Measurements from ENCODE around the gene DUSP16. TPM values are rescaled to one million over a fixed set of nuclear protein-coding genes. Genes with fewer than 3 reads are reported as not detected.
"Not testable (repeated sequence)": the region's sequence is repeated elsewhere in the genome, so short reads cannot be mapped to it uniquely, and the experiment has no call there.

Gene DUSP16
- total RNA-seq, 2 experiments from 2014 or later: 32.2 to 38.1 TPM

DNA sequence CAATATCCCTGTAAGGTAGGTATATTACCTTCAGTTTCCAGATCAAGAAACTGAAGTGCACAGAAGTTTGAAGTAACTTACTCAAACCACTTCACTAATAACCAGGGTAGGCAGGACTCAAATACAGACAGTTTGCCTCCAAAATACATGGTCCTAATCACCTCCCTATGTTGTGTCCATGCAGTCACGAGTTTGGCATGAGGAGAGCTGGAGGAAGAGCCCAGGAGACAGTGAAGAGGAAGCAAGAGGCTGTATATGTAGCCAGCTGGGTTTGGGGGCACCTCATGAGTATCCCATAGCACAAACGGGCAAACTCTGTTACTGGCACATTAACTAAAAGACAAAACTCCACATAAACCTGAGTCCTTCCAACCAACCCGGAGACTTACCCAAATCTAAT is 79.2 kb downstream of the DUSP16 start:
- POLR2A ChIA-PET: interaction anchor here (1.0 kb wide), 2 partner anchors 41 to 233 kb away, joined by 3 read pairs; no protein-coding TSS in a partner anchor
- Mint-ChIP-seq H3K27me3 (no peaks in the 10 kb centered on the region), H3K36me3 (peaks cover 34% of the 10 kb centered on the region), H3K4me3 (peak overlapping the region; percentile 14), H3K27ac (peak overlapping the region; percentile 56), H3K9me3 (no peaks in the 10 kb centered on the region), H3K4me1 (peaks cover 30% of the 10 kb centered on the region)
- no peak for DNase-seq
- ATAC-seq (ENCODE audit: low read depth): no peak

DNA sequence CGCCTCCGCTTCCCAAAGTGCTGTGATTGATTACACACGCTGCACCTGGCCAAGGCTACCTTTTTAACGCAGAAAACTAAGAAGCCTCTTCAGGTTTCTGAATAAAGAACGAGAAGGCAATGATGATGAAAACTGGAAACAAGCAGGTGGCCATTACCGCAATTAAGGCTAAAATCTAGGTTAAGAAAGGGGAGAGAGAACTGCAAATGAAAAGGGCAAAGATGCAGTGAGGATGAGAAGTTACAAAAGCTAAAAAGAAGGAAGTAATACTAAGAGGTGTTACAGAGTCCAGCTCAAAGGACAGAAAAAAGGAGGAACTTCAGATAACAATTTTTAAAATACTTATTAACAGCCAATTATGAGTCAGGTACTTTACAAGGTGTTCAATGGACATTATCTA is 79.7 kb downstream of the DUSP16 start:
- POLR2A ChIA-PET: interaction anchor here (1.0 kb wide), 2 partner anchors 78 to 233 kb away, joined by 3 read pairs; no protein-coding TSS in a partner anchor
- H3K4me1 Mint-ChIP-seq: peaks cover 30% of the 10 kb centered on the region
- H3K36me3 Mint-ChIP-seq: peaks cover 32% of the 10 kb centered on the region
- H3K4me3 Mint-ChIP-seq: peak overlapping the region; percentile 85
- H3K27ac Mint-ChIP-seq: peak overlapping the region; percentile 99
- DNase-seq: no peak
- no peak for ATAC-seq (ENCODE audit: low read depth)
- no peaks in the 10 kb centered on the region for H3K27me3 Mint-ChIP-seq
- H3K9me3 Mint-ChIP-seq: no peaks in the 10 kb centered on the region

GRCh38 chr12:12482150-12482761 is 80.4 kb downstream of the DUSP16 start:
- Mint-ChIP-seq H3K27ac (peak overlapping the region; percentile 99), H3K27me3 (no peaks in the 10 kb centered on the region), H3K36me3 (peaks cover 39% of the 10 kb centered on the region), H3K4me3 (peak overlapping the region; percentile 85), H3K9me3 (no peaks in the 10 kb centered on the region), H3K4me1 (peaks cover 25% of the 10 kb centered on the region)
- ATAC-seq (ENCODE audit: low read depth) (peak; percentile 69), DNase-seq (no peak)
- POLR2A ChIA-PET: interaction anchor here (0.7 to 1.5 kb wide), 6 partner anchors 9 to 234 kb away, joined by 3 to 7 read pairs (median 3); no protein-coding TSS in a partner anchor

- Mint-ChIP-seq H3K36me3 (peaks cover 44% of the 10 kb centered on the region), H3K27ac (peak overlapping the region; percentile 99), H3K27me3 (no peaks in the 10 kb centered on the region), H3K9me3 (no peaks in the 10 kb centered on the region), H3K4me1 (peaks cover 25% of the 10 kb centered on the region), H3K4me3 (peak overlapping the region; percentile 85)
- no peak for DNase-seq
- peak; percentile 73 for ATAC-seq (ENCODE audit: low read depth)
- POLR2A ChIA-PET: interaction anchor here (0.7 to 1.5 kb wide), 6 partner anchors 8 to 234 kb away, joined by 3 to 7 read pairs (median 4); no protein-coding TSS in a partner anchor
These were observed 81.0 kb downstream of the DUSP16 start for GRCh38 chr12:12481631-12482030.

DNA sequence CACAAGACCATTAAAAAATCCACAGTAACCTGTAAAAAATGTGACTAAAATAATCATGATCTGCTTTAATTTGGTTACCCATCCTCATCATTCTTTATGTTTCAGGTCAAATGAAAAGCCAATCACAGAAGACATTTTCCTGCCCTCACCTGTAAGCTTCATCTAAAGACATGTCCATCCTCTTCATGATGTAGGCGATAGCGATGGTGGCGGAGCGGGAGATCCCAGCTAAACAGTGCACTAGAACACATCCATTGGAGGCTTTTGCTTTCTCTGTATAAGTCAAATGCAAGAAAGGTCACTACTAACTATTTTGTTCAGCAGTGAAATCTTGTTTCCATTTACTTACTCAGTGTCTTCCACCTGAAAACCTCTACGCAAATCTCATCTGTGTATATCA is 82.6 kb downstream of the DUSP16 start:
- no peaks in the 10 kb centered on the region for H3K27me3 Mint-ChIP-seq
- POLR2A ChIA-PET: no interaction called here
- H3K9me3 Mint-ChIP-seq: no peaks in the 10 kb centered on the region
- no peak overlapping the region for H3K27ac Mint-ChIP-seq
- DNase-seq (no peak), ATAC-seq (ENCODE audit: low read depth) (no peak)
- peaks cover 29% of the 10 kb centered on the region for H3K4me1 Mint-ChIP-seq
- peaks cover 42% of the 10 kb centered on the region for H3K36me3 Mint-ChIP-seq
- no peak overlapping the region for H3K4me3 Mint-ChIP-seq

- ATAC-seq (ENCODE audit: low read depth) (no peak), DNase-seq (no peak)
- Mint-ChIP-seq H3K27ac (no peak overlapping the region), H3K9me3 (no peaks in the 10 kb centered on the region), H3K27me3 (no peaks in the 10 kb centered on the region), H3K4me3 (no peak overlapping the region), H3K4me1 (peaks cover 31% of the 10 kb centered on the region), H3K36me3 (peaks cover 45% of the 10 kb centered on the region)
- POLR2A ChIA-PET: interaction anchor here (1.4 to 4.0 kb wide), 2 partner anchors 11 to 121 kb away, joined by 4 to 15 read pairs; partner anchors contain the start of gene BORCS5
These were observed 85.2 kb downstream of the DUSP16 start for GRCh38 chr12:12477532-12477890.

DNA sequence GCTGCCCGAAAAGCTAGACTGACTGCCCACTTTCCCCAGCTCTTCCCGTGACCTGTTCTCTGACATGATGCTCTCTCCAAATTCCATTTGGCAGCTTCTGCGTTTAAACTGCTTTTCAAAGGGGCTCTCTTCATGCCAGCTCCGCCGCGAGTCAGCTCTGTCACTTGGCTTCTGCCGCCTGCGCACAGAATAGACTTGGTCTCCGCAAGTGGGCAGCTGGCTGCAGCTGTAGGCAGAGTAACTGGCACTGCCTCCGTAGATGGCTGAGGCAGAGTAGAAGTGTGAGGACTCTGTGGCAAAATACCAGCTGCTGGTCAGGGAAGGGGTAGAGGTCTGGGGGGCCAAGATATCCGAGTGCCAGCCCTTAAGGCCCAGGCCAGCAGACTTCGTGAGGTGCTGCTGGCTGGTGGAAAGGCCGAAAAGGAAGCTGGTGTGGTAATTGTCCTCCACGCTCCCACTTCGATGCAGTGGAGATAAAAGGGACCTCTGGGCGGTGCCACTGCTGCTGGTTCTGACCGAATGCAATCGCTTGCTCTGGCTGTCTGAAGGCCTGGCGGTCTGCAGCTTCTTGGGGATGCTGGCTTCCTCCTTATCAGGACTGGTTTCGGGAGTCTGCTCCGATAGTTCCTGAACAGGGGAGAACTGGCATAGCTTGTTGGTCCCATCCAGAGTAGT is 85.7 kb downstream of the DUSP16 start:
- POLR2A ChIA-PET: interaction anchor here (0.5 to 4.0 kb wide), 5 partner anchors 11 to 249 kb away, joined by 3 to 15 read pairs (median 4); partner anchors contain the start of gene BORCS5
- Mint-ChIP-seq H3K27ac (no peak overlapping the region), H3K4me1 (peaks cover 26% of the 10 kb centered on the region), H3K27me3 (no peaks in the 10 kb centered on the region), H3K9me3 (no peaks in the 10 kb centered on the region), H3K4me3 (no peak overlapping the region), H3K36me3 (peaks cover 43% of the 10 kb centered on the region)
- DNase-seq: no peak
- ATAC-seq (ENCODE audit: low read depth): no peak

DNA sequence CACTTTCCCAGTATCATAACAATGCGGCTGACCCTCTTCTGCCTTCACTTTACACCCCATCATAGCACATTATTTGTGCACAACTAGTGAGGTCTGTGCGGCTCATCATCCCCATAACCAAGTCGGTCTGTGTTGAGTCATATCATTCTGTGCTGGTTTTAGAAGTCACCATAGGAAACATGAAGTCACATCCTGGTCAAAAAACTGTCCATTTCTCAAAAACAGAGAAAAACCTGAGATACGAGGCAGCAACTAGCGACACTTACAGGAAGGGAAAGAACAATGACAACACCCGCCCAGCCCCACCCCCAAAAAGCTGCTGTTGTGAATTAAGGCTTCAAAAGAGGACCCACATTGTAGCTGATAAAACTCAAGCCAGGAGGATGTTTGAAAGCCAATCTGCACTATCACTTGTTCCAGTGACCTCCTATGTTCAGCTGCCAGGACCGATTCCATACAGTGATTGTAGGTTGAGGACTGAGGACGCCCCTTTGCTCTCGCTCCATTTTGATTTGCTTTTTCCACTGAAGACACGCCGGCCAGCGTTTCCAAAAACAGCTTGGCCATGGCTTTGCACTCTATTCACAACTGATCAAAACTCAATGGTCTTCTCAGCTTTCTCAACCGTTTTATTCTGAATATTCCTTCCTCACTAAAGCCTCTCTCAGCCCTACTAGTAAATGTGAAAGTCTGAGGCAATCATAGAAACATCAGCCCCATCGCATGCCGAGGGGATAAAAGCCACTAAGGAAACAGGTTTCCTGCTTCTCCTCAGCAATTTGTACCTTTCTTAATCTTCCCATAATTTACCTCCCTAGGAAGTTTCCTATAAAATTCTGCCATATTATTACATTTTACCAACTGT is 87.5 kb downstream of the DUSP16 start:
- Mint-ChIP-seq H3K36me3 (peaks cover 60% of the 10 kb centered on the region), H3K4me3 (peak overlapping the region; percentile 52), H3K27ac (peak overlapping the region; percentile 85), H3K4me1 (peaks cover 30% of the 10 kb centered on the region), H3K27me3 (no peaks in the 10 kb centered on the region), H3K9me3 (no peaks in the 10 kb centered on the region)
- POLR2A ChIA-PET: interaction anchor here (1.2 to 4.0 kb wide), 8 partner anchors 9 to 261 kb away, joined by 3 to 15 read pairs (median 8); partner anchors contain the start of gene DUSP16
- DNase-seq (no peak), ATAC-seq (ENCODE audit: low read depth) (peak; percentile 92)

- DNase-seq: no peak
- H3K4me3 Mint-ChIP-seq: peak overlapping the region; percentile 52
- H3K9me3 Mint-ChIP-seq: peaks cover 1% of the 10 kb centered on the region
- H3K27ac Mint-ChIP-seq: peak overlapping the region; percentile 85
- POLR2A ChIA-PET: interaction anchor here (1.2 to 4.0 kb wide), 8 partner anchors 8 to 262 kb away, joined by 3 to 15 read pairs (median 8); partner anchors contain the start of gene DUSP16
- no peaks in the 10 kb centered on the region for H3K27me3 Mint-ChIP-seq
- peaks cover 59% of the 10 kb centered on the region for H3K36me3 Mint-ChIP-seq
- peak; percentile 49 for ATAC-seq (ENCODE audit: low read depth)
- H3K4me1 Mint-ChIP-seq: peaks cover 28% of the 10 kb centered on the region
These were observed 88.2 kb downstream of the DUSP16 start for GRCh38 chr12:12474471-12474928.

DNA sequence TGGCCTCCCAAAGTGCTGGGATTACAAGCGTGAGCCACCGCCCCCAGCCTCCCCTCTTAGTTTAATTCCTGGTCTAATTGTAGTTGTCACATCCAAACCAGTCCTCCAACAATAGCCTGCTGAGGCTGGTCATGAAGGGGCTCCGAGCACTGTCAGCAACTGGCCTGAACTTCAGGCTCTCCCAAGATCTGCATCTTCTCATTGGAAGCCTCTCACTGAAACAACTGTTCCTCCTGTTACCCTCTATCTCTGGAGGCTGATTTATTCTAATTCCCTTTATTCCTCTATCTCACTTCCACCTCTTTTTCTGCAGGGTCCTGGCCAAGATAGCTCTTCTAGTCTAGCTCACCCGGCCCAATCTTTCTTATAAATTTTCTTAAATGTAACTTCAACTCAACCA is 89.4 kb downstream of the DUSP16 start:
- no peaks in the 10 kb centered on the region for H3K27me3 Mint-ChIP-seq
- ATAC-seq (ENCODE audit: low read depth) (no peak), DNase-seq (no peak)
- no peak overlapping the region for H3K4me3 Mint-ChIP-seq
- peaks cover 1% of the 10 kb centered on the region for H3K9me3 Mint-ChIP-seq
- POLR2A ChIA-PET: interaction anchor here (1.1 to 4.0 kb wide), 4 partner anchors 7 to 96 kb away, joined by 3 to 15 read pairs (median 10); partner anchors contain the start of gene DUSP16
- peaks cover 34% of the 10 kb centered on the region for H3K4me1 Mint-ChIP-seq
- H3K36me3 Mint-ChIP-seq: peaks cover 60% of the 10 kb centered on the region
- peak overlapping the region; percentile 0 for H3K27ac Mint-ChIP-seq

DNA sequence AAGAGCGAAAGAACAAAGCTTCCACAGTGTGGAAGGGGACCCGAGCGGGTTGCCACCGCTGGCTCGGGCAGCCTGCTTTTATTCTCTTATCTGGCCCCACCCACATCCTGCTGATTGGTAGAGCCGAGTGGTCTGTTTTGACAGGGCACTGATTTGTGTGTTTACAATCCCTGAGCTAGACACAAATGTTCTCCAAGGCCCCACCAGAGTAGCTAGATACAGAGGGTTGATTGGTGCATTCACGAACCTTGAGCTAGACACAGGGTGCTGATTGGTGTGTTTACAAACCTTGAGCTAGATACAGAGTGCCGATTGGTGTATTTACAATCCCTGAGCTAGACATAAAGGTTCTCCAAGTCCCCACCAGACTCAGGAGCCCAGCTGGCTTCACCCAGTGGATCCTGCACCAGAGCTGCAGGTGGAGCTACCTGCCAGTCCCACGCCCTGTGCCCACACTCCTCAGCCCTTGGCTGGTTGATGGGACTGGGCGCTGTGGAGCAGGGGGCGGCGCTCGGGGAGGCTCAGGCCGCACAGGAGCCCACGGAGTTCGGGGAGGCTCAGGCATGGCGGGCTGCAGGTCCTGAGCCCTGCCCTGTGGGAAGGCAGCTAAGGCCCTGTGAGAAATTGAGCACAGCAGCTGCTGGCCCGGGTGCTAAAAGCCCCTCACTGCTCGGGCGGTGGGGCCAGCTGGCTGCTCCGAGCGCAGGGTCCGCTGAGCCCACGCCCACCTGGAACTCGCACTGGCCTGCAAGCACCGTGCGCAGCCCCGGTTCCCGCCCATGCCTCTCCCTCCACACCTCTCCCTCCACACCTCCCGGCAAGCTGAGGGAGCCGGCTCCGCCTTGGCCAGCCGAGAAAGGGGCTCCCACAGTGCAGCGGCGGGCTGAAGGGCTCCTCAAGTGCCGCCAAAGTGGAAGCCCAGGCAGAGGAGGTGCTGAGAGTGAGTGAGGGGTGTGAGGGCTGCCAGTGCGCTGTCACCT is 90.4 kb downstream of the DUSP16 start:
- H3K4me3 Mint-ChIP-seq; POLR2A ChIA-PET; DNase-seq; H3K27ac Mint-ChIP-seq; H3K9me3 Mint-ChIP-seq; ATAC-seq (ENCODE audit: low read depth); H3K27me3 Mint-ChIP-seq: not testable (repeated sequence)
- H3K4me1 Mint-ChIP-seq: peaks cover 42% of the 10 kb centered on the region
- peaks cover 57% of the 10 kb centered on the region for H3K36me3 Mint-ChIP-seq

GRCh38 chr12:12470751-12471306 is 91.8 kb downstream of the DUSP16 start:
- Mint-ChIP-seq H3K4me1 (peaks cover 49% of the 10 kb centered on the region), H3K27ac (no peak overlapping the region), H3K27me3 (no peaks in the 10 kb centered on the region), H3K4me3 (no peak overlapping the region), H3K9me3 (peaks cover 1% of the 10 kb centered on the region), H3K36me3 (peaks cover 53% of the 10 kb centered on the region)
- no peak for ATAC-seq (ENCODE audit: low read depth)
- POLR2A ChIA-PET: no interaction called here
- DNase-seq: no peak

All from activated naive CD8-positive, alpha-beta T cell treated with anti-CD3 and anti-CD28 coated beads, Interleukin-2, amount 10 ng/mL, durations not matched to agents 7 days and 5 days (primary cell).